B cell (primary cell): ENCODE measurements around the gene FCER2.

ENCODE experiments used
- EZH2 ChIP-seq: IDR thresholded peaks from 2 replicates; pipeline ENCODE4 v1.6.1; 2012; ENCODE audit warnings: borderline replicate concordance, low read depth, mild to moderate bottlenecking, moderate library complexity, low read length; ENCODE audit not compliant: insufficient read depth, poor library complexity, severe bottlenecking
- TF ChIP-seq, protein P1 (sequence below): fragments of 200-600 bp; IDR thresholded peaks from one replicate; pipeline ENCODE4 v1.8.0; 2022; ENCODE audit warnings: antibody characterized with exemption, mild to moderate bottlenecking

DNA sequence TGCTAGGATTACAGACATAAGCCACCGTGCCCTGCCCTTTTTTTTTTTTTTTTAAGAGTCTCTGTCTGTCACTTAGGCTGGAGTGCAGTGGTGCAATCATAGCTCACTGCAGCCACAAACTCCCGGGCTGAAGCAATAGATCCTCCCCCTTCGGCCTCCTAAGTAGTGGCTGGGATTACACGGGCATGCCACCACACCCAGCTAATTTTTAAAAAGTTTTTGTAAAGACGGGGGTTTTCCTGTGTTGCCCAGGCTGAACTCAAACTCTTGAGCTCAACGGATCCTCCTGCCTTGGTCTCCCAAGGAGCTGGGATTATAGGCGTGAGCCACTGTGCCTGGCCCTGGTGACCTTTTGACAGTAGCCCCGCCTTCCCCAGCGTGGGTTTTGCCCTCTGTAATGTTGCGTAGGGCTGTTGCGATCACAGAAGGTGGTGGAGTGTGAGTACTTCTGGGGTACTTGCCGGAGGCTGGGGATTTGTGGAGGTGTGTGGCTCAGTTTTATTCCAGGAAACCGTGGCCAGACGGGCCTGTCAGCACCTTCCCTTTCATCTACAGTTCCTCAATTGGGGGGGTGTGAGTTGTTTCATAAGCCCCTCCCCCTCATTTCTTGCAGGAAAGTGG is 44.7 kb downstream of the FCER2 start:
- no peak for TF ChIP-seq EZH2
- TF ChIP-seq, protein P1, sequence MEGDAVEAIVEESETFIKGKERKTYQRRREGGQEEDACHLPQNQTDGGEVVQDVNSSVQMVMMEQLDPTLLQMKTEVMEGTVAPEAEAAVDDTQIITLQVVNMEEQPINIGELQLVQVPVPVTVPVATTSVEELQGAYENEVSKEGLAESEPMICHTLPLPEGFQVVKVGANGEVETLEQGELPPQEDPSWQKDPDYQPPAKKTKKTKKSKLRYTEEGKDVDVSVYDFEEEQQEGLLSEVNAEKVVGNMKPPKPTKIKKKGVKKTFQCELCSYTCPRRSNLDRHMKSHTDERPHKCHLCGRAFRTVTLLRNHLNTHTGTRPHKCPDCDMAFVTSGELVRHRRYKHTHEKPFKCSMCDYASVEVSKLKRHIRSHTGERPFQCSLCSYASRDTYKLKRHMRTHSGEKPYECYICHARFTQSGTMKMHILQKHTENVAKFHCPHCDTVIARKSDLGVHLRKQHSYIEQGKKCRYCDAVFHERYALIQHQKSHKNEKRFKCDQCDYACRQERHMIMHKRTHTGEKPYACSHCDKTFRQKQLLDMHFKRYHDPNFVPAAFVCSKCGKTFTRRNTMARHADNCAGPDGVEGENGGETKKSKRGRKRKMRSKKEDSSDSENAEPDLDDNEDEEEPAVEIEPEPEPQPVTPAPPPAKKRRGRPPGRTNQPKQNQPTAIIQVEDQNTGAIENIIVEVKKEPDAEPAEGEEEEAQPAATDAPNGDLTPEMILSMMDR, result no peak
